WERI-Rb-1 (cell line): ENCODE measurements around the gene CMSS1.
A peak's percentile ranks its signal among the peaks of the same experiment; 100 is the strongest.

ENCODE experiments used
- DNase-seq: peaks from one replicate; pipeline ENCODE4 v3.0.0-alpha.2; 2020
- H3K27ac ChIP-seq: fragments of 250-450 bp; sonication (Bioruptor Pico); 2 replicates; pipeline ENCODE4 v1.5.1; 2020; ENCODE audit warnings: mild to moderate bottlenecking, moderate library complexity
- H3K27me3 ChIP-seq: fragments of 250-450 bp; sonication (Bioruptor Pico); 2 replicates; pipeline ENCODE4 v1.5.1; 2021; ENCODE audit warnings: mild to moderate bottlenecking, low read depth, moderate library complexity; ENCODE audit not compliant: insufficient read depth, severe bottlenecking
- H3K36me3 ChIP-seq: fragments of 250-450 bp; sonication (Bioruptor Pico); 2 replicates; pipeline ENCODE4 v1.5.1; 2020; ENCODE audit warnings: mild to moderate bottlenecking, moderate library complexity
- H3K4me3 ChIP-seq: 2 replicates; pipeline ENCODE4 v1.5.1; 2011; ENCODE audit warnings: low read depth, mild to moderate bottlenecking, control low read depth, low read length
- H3K9me3 ChIP-seq: fragments of 250-450 bp; sonication (Bioruptor Pico); 2 replicates; pipeline ENCODE4 v1.5.1; 2021; ENCODE audit warnings: mild to moderate bottlenecking, moderate library complexity; ENCODE audit not compliant: severe bottlenecking
- CTCF ChIP-seq: IDR thresholded peaks from 2 replicates; pipeline ENCODE4 v1.5.1; 2011; ENCODE audit warnings: low read depth, mild to moderate bottlenecking, control low read depth, inconsistent platforms, low read length

Gene CMSS1

GRCh38 chr3:99901200-99901926 is 83.7 kb downstream of the CMSS1 start:
- Histone ChIP-seq H3K27ac (no peak overlapping the region), H3K4me3 (no peak overlapping the region), H3K36me3 (no peaks in the 10 kb centered on the region), H3K27me3 (no peaks in the 10 kb centered on the region), H3K9me3 (no peaks in the 10 kb centered on the region)
- no peak for DNase-seq
- no peak for TF ChIP-seq CTCF

GRCh38 chr3:99902091-99902490 is 84.4 kb downstream of the CMSS1 start:
- DNase-seq, result no peak
- no peak for TF ChIP-seq CTCF
- Histone ChIP-seq H3K27ac (no peak overlapping the region), H3K27me3 (no peaks in the 10 kb centered on the region), H3K9me3 (no peaks in the 10 kb centered on the region), H3K4me3 (no peak overlapping the region), H3K36me3 (no peaks in the 10 kb centered on the region)

GRCh38 chr3:99903869-99904268 is 86.2 kb downstream of the CMSS1 start:
- no peak for DNase-seq
- Histone ChIP-seq H3K4me3 (no peak overlapping the region), H3K27ac (no peak overlapping the region), H3K9me3 (no peaks in the 10 kb centered on the region), H3K36me3 (no peaks in the 10 kb centered on the region), H3K27me3 (no peaks in the 10 kb centered on the region)
- no peak for TF ChIP-seq CTCF

DNA sequence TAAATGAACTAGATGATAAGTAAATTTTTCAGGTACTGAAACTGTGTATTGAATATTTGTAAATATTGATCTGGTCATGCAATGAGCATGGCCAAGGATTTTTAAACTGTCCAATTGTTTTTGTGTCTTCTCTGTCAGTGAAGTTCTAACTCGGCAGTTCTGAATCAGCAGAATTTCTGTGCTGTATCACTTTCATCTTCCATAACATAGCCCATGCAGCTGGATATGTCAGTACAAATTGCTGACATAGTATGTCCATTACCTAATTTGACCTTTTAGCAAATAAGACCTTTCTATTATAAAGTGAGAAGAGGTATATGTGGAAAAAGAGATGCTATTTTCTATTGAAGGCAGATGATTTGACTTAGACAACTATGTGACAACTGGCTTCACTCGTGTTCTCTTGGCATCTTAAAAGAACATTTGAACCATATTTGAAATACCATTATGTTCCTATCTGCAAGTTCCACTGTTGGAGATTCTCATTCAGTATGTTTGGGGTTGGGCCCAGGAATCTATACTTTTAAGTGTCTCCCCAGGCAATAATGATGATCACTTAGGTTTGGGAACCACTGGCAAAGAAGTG is 90.4 kb downstream of the CMSS1 start:
- Histone ChIP-seq H3K9me3 (no peaks in the 10 kb centered on the region), H3K36me3 (no peaks in the 10 kb centered on the region), H3K4me3 (no peak overlapping the region), H3K27ac (no peak overlapping the region), H3K27me3 (no peaks in the 10 kb centered on the region)
- DNase-seq, result no peak
- no peak for TF ChIP-seq CTCF

DNA sequence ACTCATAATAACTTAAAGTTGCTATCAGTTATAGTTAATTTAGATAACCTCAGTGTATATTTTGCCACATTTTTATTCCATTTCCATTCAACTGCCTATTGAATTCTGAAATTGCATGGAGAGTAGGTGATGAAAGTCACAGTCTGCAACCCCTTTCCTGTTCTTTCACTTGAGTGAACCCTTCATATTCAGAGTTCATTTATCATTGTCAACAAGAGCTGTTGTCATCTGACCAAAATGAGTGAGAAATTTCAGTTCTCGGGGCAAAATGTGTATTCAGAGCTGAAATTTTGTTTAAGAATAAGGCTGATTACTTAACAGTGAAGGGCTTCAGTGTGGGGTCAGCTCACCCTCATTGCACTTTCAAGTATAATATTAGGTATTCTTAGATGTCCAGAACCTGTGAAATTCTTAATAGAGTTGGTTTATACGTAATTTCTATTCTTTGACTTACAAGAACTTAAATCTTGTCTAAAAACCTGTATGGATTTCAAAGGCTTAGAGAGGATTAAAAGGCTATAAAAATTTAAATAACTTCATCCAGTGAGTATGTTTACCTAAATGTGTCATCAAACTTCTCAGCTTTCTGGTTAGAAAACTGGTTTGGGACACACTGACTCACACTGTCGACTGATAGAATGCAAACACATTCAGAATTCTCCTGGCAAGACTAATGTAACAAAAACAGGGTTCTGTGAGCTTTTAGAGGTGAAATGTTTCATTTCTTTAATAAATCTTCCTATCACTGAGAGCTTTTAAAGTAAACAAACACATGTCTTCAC is 92.2 kb downstream of the CMSS1 start:
- Histone ChIP-seq H3K9me3 (no peaks in the 10 kb centered on the region), H3K4me3 (no peak overlapping the region), H3K36me3 (no peaks in the 10 kb centered on the region), H3K27me3 (no peaks in the 10 kb centered on the region), H3K27ac (peak overlapping the region; percentile 57)
- no peak for DNase-seq
- no peak for TF ChIP-seq CTCF
